Thyroid gland (tissue), 4 donors: ENCODE data around the gene LSM2.
A peak's percentile ranks its signal among the peaks of the same experiment; 100 is the strongest.

Source experiments
- POLR2A ChIP-seq, 2 donors: fragments of 450-650 bp; IDR thresholded peaks; one replicate each; pipeline ENCODE4 v1.6.1; 2017; ENCODE audit warnings: antibody characterized with exemption in 2 of 2, mild to moderate bottlenecking in 2 of 2, moderate library complexity in 1 of 2
- TF ChIP-seq, protein P1 (sequence below), 6 experiments: fragments of 200-600 bp in 3 of 6; fragments of 450-650 bp in 3 of 6; sonication (generic) in 3 of 6; IDR thresholded peaks; one replicate each; pipeline ENCODE4 v1.5.1; 2016 to 2019; ENCODE audit warnings: antibody characterized with exemption in 6 of 6, mild to moderate bottlenecking in 2 of 6, inconsistent platforms in 1 of 6, moderate library complexity in 1 of 6

- TF ChIP-seq, protein P1, sequence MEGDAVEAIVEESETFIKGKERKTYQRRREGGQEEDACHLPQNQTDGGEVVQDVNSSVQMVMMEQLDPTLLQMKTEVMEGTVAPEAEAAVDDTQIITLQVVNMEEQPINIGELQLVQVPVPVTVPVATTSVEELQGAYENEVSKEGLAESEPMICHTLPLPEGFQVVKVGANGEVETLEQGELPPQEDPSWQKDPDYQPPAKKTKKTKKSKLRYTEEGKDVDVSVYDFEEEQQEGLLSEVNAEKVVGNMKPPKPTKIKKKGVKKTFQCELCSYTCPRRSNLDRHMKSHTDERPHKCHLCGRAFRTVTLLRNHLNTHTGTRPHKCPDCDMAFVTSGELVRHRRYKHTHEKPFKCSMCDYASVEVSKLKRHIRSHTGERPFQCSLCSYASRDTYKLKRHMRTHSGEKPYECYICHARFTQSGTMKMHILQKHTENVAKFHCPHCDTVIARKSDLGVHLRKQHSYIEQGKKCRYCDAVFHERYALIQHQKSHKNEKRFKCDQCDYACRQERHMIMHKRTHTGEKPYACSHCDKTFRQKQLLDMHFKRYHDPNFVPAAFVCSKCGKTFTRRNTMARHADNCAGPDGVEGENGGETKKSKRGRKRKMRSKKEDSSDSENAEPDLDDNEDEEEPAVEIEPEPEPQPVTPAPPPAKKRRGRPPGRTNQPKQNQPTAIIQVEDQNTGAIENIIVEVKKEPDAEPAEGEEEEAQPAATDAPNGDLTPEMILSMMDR (IDR thresholded peaks at IDR 0.05): peak in 3 of 6 experiments; percentile 39 to 89 (median 57)
- peak in 1 of 2 donors; percentile 7 for TF ChIP-seq POLR2A (IDR thresholded peaks at IDR 0.05)
Measured at GRCh38 chr6:31829633-31830283, 23.0 kb upstream of the LSM2 start.
